CD4-positive, alpha-beta T cell (primary cell): Measurements from ENCODE around the gene ZNF423. TPM values are rescaled to one million over a fixed set of nuclear protein-coding genes. Genes with fewer than 3 reads are reported as not detected.

Source experiments
- ATAC-seq: fragments of 200-7000 bp; cut with Tn5 transposase; one replicate; pipeline ENCODE4 v1.10.0; 2022; ENCODE audit warnings: mild to moderate bottlenecking; ENCODE audit not compliant: poor library complexity
- CTCF ChIA-PET: fragments of 350-600 bp; sonication (Branson Sonifier 250); formaldehyde crosslinking; loops from one replicate; lab custom pipeline; 2021; ENCODE audit warnings: antibody characterized with exemption, inconsistent platforms; lab: Charles Lee
- POLR2A ChIA-PET: fragments of 350-600 bp; sonication (Branson Sonifier 250); formaldehyde crosslinking; loops from one replicate; lab custom pipeline; 2021; ENCODE audit warnings: antibody characterized with exemption, inconsistent platforms; lab: Charles Lee
- DNase-seq, 14 experiments: peaks; one replicate each; pipeline ENCODE4 v3.0.0-alpha.2; 2013 to 2020; ENCODE audit warnings: mixed read lengths in 2 of 14
- H3K27ac ChIP-seq, 2 donors: one replicate each; pipeline versions ENCODE4 v1.5.1 to v1.7.0; 2013; ENCODE audit warnings: low read length in 2 of 2, low read depth in 1 of 2, mild to moderate bottlenecking in 1 of 2
- H3K27me3 ChIP-seq, 2 experiments: 1 replicate in 1 of 2; 2 replicates in 1 of 2; pipeline versions ENCODE4 v1.6.1 to v1.7.0; 2013; ENCODE audit warnings: low read length in 2 of 2, control low read depth in 1 of 2, mild to moderate bottlenecking in 1 of 2, moderate library complexity in 1 of 2; ENCODE audit not compliant: insufficient read depth in 2 of 2, control insufficient read depth in 1 of 2
- H3K36me3 ChIP-seq: one replicate; pipeline ENCODE4 v1.6.1; 2013; ENCODE audit warnings: low read length, control low read depth; ENCODE audit not compliant: insufficient read depth
- H3K4me1 ChIP-seq: one replicate; pipeline ENCODE4 v1.6.1; 2013; ENCODE audit warnings: low read length, control low read depth; ENCODE audit not compliant: insufficient read depth
- H3K4me3 ChIP-seq: one replicate; pipeline ENCODE4 v1.5.1; 2013; ENCODE audit warnings: mild to moderate bottlenecking, low read length, moderate library complexity
- H3K9me3 ChIP-seq, 2 experiments: 1 replicate in 1 of 2; 2 replicates in 1 of 2; pipeline versions ENCODE4 v1.6.1 to v1.7.0; 2013; ENCODE audit warnings: low read length in 2 of 2, mild to moderate bottlenecking in 2 of 2, control low read depth in 1 of 2, moderate library complexity in 1 of 2; ENCODE audit not compliant: control insufficient read depth in 1 of 2, insufficient read depth in 1 of 2
- H3K27ac Mint-ChIP-seq: one replicate; pipeline ENCODE4 v1.8.0; 2020; ENCODE audit warnings: mixed read lengths
- H3K27me3 Mint-ChIP-seq: one replicate; pipeline ENCODE4 v1.8.0; 2021; ENCODE audit warnings: mixed read lengths
- H3K36me3 Mint-ChIP-seq: one replicate; pipeline ENCODE4 v1.8.0; 2021; ENCODE audit warnings: low read depth, mixed read lengths
- H3K4me1 Mint-ChIP-seq: one replicate; pipeline ENCODE4 v1.8.0; 2021; ENCODE audit warnings: low read depth, mixed read lengths
- H3K4me3 Mint-ChIP-seq: one replicate; pipeline ENCODE4 v1.8.0; 2020; ENCODE audit warnings: mild to moderate bottlenecking, mixed read lengths
- H3K9me3 Mint-ChIP-seq: one replicate; pipeline ENCODE4 v1.8.0; 2020; ENCODE audit warnings: mixed read lengths
- CTCF ChIP-seq: fragments of 200-600 bp; IDR thresholded peaks from one replicate; pipeline ENCODE4 v1.8.0; 2022; ENCODE audit warnings: antibody characterized with exemption, mild to moderate bottlenecking
- intact Hi-C, 2 experiments: fragments of 100-400 bp; cut with DNase I in 1 of 2; cut with micrococcal nuclease in 1 of 2; formaldehyde crosslinking; loops; one replicate each; pipeline versions ENCODE4 v1.15.1 to v1.9.0; 2023 to 2025; cut with DNase I, micrococcal nuclease
- total RNA-seq, 174 experiments: library from RNA in 2 of 174; stranded (reverse) in 2 of 174; gene quantifications; one replicate each; pipeline ENCODE4 v1.2.3 and lab custom pipeline; 2021 to 2026

ZNF423 gene
- total RNA-seq, 2 experiments from 2014 or later: not detected

- no peak overlapping the region for H3K4me3 ChIP-seq
- no peaks in the 10 kb centered on the region for H3K9me3 Mint-ChIP-seq
- POLR2A ChIA-PET: no interaction called here
- no peak overlapping the region for H3K27ac ChIP-seq
- no peaks in the 10 kb centered on the region for H3K4me1 Mint-ChIP-seq
- CTCF ChIA-PET: no interaction called here
- no peak for TF ChIP-seq CTCF
- intact Hi-C loops: no loop called here
- H3K4me1 ChIP-seq: no peaks in the 10 kb centered on the region
- H3K27me3 ChIP-seq: no peaks in the 10 kb centered on the region
- no peak overlapping the region for H3K27ac Mint-ChIP-seq
- DNase-seq: no peak
- no peaks in the 10 kb centered on the region for H3K36me3 ChIP-seq
- H3K9me3 ChIP-seq: no peaks in the 10 kb centered on the region
- ATAC-seq: no peak
- no peaks in the 10 kb centered on the region for H3K36me3 Mint-ChIP-seq
- no peaks in the 10 kb centered on the region for H3K27me3 Mint-ChIP-seq
- H3K4me3 Mint-ChIP-seq: no peak overlapping the region
Observed at GRCh38 chr16:49738832-49739231, 117.1 kb downstream of the ZNF423 start.

GRCh38 chr16:49738001-49738400, 117.9 kb downstream of the ZNF423 start:
- intact Hi-C loops: no loop called here
- no peaks in the 10 kb centered on the region for H3K36me3 ChIP-seq
- H3K27ac ChIP-seq: no peak overlapping the region
- no peaks in the 10 kb centered on the region for H3K4me1 Mint-ChIP-seq
- H3K27me3 ChIP-seq: no peaks in the 10 kb centered on the region
- no peaks in the 10 kb centered on the region for H3K36me3 Mint-ChIP-seq
- H3K27me3 Mint-ChIP-seq: no peaks in the 10 kb centered on the region
- no peak overlapping the region for H3K4me3 ChIP-seq
- no peak for TF ChIP-seq CTCF
- H3K9me3 Mint-ChIP-seq: no peaks in the 10 kb centered on the region
- H3K4me1 ChIP-seq: no peaks in the 10 kb centered on the region
- H3K4me3 Mint-ChIP-seq: no peak overlapping the region
- DNase-seq: no peak
- no peak overlapping the region for H3K27ac Mint-ChIP-seq
- ChIA-PET POLR2A (no interaction called here), CTCF (no interaction called here)
- no peak for ATAC-seq
- no peaks in the 10 kb centered on the region for H3K9me3 ChIP-seq

- H3K9me3 ChIP-seq: no peaks in the 10 kb centered on the region
- CTCF ChIA-PET: no interaction called here
- H3K27ac ChIP-seq: no peak overlapping the region
- no peaks in the 10 kb centered on the region for H3K4me1 Mint-ChIP-seq
- no peak for DNase-seq
- H3K36me3 Mint-ChIP-seq: no peaks in the 10 kb centered on the region
- H3K27me3 Mint-ChIP-seq: no peaks in the 10 kb centered on the region
- H3K27me3 ChIP-seq: no peaks in the 10 kb centered on the region
- H3K27ac Mint-ChIP-seq: no peak overlapping the region
- H3K4me3 ChIP-seq: no peak overlapping the region
- no peaks in the 10 kb centered on the region for H3K9me3 Mint-ChIP-seq
- H3K4me3 Mint-ChIP-seq: no peak overlapping the region
- POLR2A ChIA-PET: no interaction called here
- no peaks in the 10 kb centered on the region for H3K4me1 ChIP-seq
- intact Hi-C loops: no loop called here
- H3K36me3 ChIP-seq: no peaks in the 10 kb centered on the region
- no peak for TF ChIP-seq CTCF
- ATAC-seq: no peak
Observed at GRCh38 chr16:49737541-49737940, 118.4 kb downstream of the ZNF423 start.
